Activated CD8-positive, alpha-beta memory T cell treated with anti-CD3 and anti-CD28 coated beads, Interleukin-2, amount 10 ng/mL, durations not matched to agents 7 days and 5 days (primary cell): Measurements from ENCODE around the gene ATG101. TPM values are rescaled to one million over a fixed set of nuclear protein-coding genes. Genes with fewer than 3 reads are reported as not detected.
A peak's percentile ranks its signal among the peaks of the same experiment; 100 is the strongest.

Source experiments
- ATAC-seq: fragments of 150-1000 bp; cut with Tn5 transposase; one replicate; pipeline ENCODE4 v1.10.0; 2021; ENCODE audit warnings: moderate library complexity
- CTCF ChIA-PET: fragments of 350-600 bp; sonication (Branson Sonifier 250); formaldehyde crosslinking; loops from one replicate; lab custom pipeline; 2021; ENCODE audit warnings: antibody characterized with exemption; lab: Charles Lee
- DNase-seq: peaks from one replicate; pipeline ENCODE4 v3.0.0-alpha.2; 2020
- H3K27ac Mint-ChIP-seq: one replicate; pipeline ENCODE4 v1.8.0; 2021; ENCODE audit warnings: mild to moderate bottlenecking, mixed read lengths
- H3K27me3 Mint-ChIP-seq: one replicate; pipeline ENCODE4 v1.8.0; 2021; ENCODE audit warnings: mixed read lengths
- H3K36me3 Mint-ChIP-seq: one replicate; pipeline ENCODE4 v1.8.0; 2021; ENCODE audit warnings: mild to moderate bottlenecking, mixed read lengths
- H3K4me1 Mint-ChIP-seq: one replicate; pipeline ENCODE4 v1.8.0; 2021; ENCODE audit warnings: mixed read lengths
- H3K4me3 Mint-ChIP-seq: one replicate; pipeline ENCODE4 v1.8.0; 2021; ENCODE audit warnings: mild to moderate bottlenecking, moderate library complexity, mixed read lengths
- H3K9me3 Mint-ChIP-seq: one replicate; pipeline ENCODE4 v1.8.0; 2022; ENCODE audit warnings: low read depth, mixed read lengths
- total RNA-seq, 2 experiments: library from RNA; stranded (reverse); gene quantifications; one replicate each; pipeline ENCODE4 v1.2.3, GENCODE V29; 2021

Gene ATG101
- total RNA-seq, 2 experiments from 2014 or later: 33.3 to 42.2 TPM

- ATAC-seq: no peak
- Mint-ChIP-seq H3K36me3 (no peaks in the 10 kb centered on the region), H3K27me3 (no peaks in the 10 kb centered on the region), H3K9me3 (no peaks in the 10 kb centered on the region), H3K4me1 (peaks cover 16% of the 10 kb centered on the region), H3K4me3 (no peak overlapping the region), H3K27ac (no peak overlapping the region)
- DNase-seq: no peak
- CTCF ChIA-PET: interaction anchor here (0.8 to 16.2 kb wide), 5 partner anchors 12 to 74 kb away, joined by 3 to 404 read pairs (median 4); partner anchors contain the start of gene NR4A1
Observed at GRCh38 chr12:52063082-52063924, 6.5 kb upstream of the ATG101 start.

GRCh38 chr12:52063981-52064649, 5.7 kb upstream of the ATG101 start:
- Mint-ChIP-seq H3K27ac (no peak overlapping the region), H3K4me3 (no peak overlapping the region), H3K36me3 (no peaks in the 10 kb centered on the region), H3K9me3 (no peaks in the 10 kb centered on the region), H3K4me1 (peaks cover 19% of the 10 kb centered on the region), H3K27me3 (no peaks in the 10 kb centered on the region)
- DNase-seq (no peak), ATAC-seq (no peak)
- CTCF ChIA-PET: interaction anchor here (0.8 to 16.2 kb wide), 3 partner anchors 9 to 36 kb away, joined by 4 to 404 read pairs (median 6); partner anchors contain the start of gene NR4A1

GRCh38 chr12:52066346-52067080, 3.3 kb upstream of the ATG101 start:
- CTCF ChIA-PET: interaction anchor here (1.6 to 16.2 kb wide), 2 partner anchors 39 to 55 kb away, joined by 5 to 404 read pairs; no protein-coding TSS in a partner anchor
- ATAC-seq (peak; percentile 7), DNase-seq (no peak)
- H3K9me3 Mint-ChIP-seq: no peaks in the 10 kb centered on the region
- no peak overlapping the region for H3K27ac Mint-ChIP-seq
- H3K36me3 Mint-ChIP-seq: peaks cover 1% of the 10 kb centered on the region
- peaks cover 39% of the 10 kb centered on the region for H3K4me1 Mint-ChIP-seq
- H3K4me3 Mint-ChIP-seq: no peak overlapping the region
- no peaks in the 10 kb centered on the region for H3K27me3 Mint-ChIP-seq

- Mint-ChIP-seq H3K36me3 (peaks cover 1% of the 10 kb centered on the region), H3K27me3 (no peaks in the 10 kb centered on the region), H3K9me3 (no peaks in the 10 kb centered on the region), H3K4me1 (peaks cover 43% of the 10 kb centered on the region), H3K4me3 (no peak overlapping the region), H3K27ac (no peak overlapping the region)
- DNase-seq (no peak), ATAC-seq (no peak)
- CTCF ChIA-PET: interaction anchor here (1.6 to 16.2 kb wide), 4 partner anchors 8 to 54 kb away, joined by 5 to 404 read pairs (median 17); partner anchors contain the start of gene NR4A1
Observed at GRCh38 chr12:52067081-52067374, 2.8 kb upstream of the ATG101 start.

- H3K4me1 Mint-ChIP-seq: peaks cover 62% of the 10 kb centered on the region
- no peaks in the 10 kb centered on the region for H3K9me3 Mint-ChIP-seq
- H3K36me3 Mint-ChIP-seq: peaks cover 17% of the 10 kb centered on the region
- CTCF ChIA-PET: interaction anchor here (0.7 to 16.2 kb wide), 13 partner anchors 9 to 77 kb away, joined by 3 to 404 read pairs (median 6); partner anchors contain the start of gene NR4A1
- peak overlapping the region; percentile 98 for H3K27ac Mint-ChIP-seq
- no peaks in the 10 kb centered on the region for H3K27me3 Mint-ChIP-seq
- H3K4me3 Mint-ChIP-seq: peak overlapping the region; percentile 95
- ATAC-seq (no peak), DNase-seq (no peak)
Observed at GRCh38 chr12:52070185-52070925, 577 bp downstream of the ATG101 start.

- Mint-ChIP-seq H3K27ac (peak overlapping the region; percentile 13), H3K9me3 (no peaks in the 10 kb centered on the region), H3K4me3 (no peak overlapping the region), H3K27me3 (no peaks in the 10 kb centered on the region), H3K36me3 (peaks cover 24% of the 10 kb centered on the region), H3K4me1 (peaks cover 46% of the 10 kb centered on the region)
- CTCF ChIA-PET: interaction anchor here (1.3 to 16.2 kb wide), 3 partner anchors 9 to 46 kb away, joined by 4 to 404 read pairs (median 78); no protein-coding TSS in a partner anchor
- ATAC-seq: no peak
- DNase-seq: no peak
Observed at GRCh38 chr12:52073531-52074381, 4.0 kb downstream of the ATG101 start.

- DNase-seq: no peak
- Mint-ChIP-seq H3K27ac (no peak overlapping the region), H3K9me3 (no peaks in the 10 kb centered on the region), H3K27me3 (no peaks in the 10 kb centered on the region), H3K4me3 (no peak overlapping the region), H3K4me1 (peaks cover 37% of the 10 kb centered on the region), H3K36me3 (peaks cover 23% of the 10 kb centered on the region)
- no peak for ATAC-seq
- CTCF ChIA-PET: interaction anchor here (1.2 to 15.9 kb wide), 2 partner anchors 36 to 49 kb away, joined by 3 to 410 read pairs; no protein-coding TSS in a partner anchor
Observed at GRCh38 chr12:52074971-52075724, 5.4 kb downstream of the ATG101 start.

GRCh38 chr12:52076811-52077210, 7.0 kb downstream of the ATG101 start:
- Mint-ChIP-seq H3K4me3 (no peak overlapping the region), H3K27me3 (no peaks in the 10 kb centered on the region), H3K4me1 (peaks cover 23% of the 10 kb centered on the region), H3K9me3 (no peaks in the 10 kb centered on the region), H3K36me3 (peaks cover 23% of the 10 kb centered on the region), H3K27ac (no peak overlapping the region)
- DNase-seq: no peak
- CTCF ChIA-PET: interaction anchor here (1.9 to 15.9 kb wide), 2 partner anchors 44 to 51 kb away, joined by 5 to 410 read pairs; no protein-coding TSS in a partner anchor
- ATAC-seq: no peak

- DNase-seq (no peak), ATAC-seq (no peak)
- Mint-ChIP-seq H3K4me1 (peaks cover 12% of the 10 kb centered on the region), H3K27me3 (no peaks in the 10 kb centered on the region), H3K27ac (no peak overlapping the region), H3K36me3 (peaks cover 16% of the 10 kb centered on the region), H3K9me3 (no peaks in the 10 kb centered on the region), H3K4me3 (no peak overlapping the region)
- CTCF ChIA-PET: interaction anchor here (2.4 to 15.9 kb wide), 2 partner anchors 42 to 53 kb away, joined by 5 to 410 read pairs; no protein-coding TSS in a partner anchor
Observed at GRCh38 chr12:52078276-52078675, 8.5 kb downstream of the ATG101 start.

- no peak within 1 kb of the TSS for H3K4me3 Mint-ChIP-seq
- no peak for ATAC-seq
- DNase-seq: no peak
- H3K27me3 Mint-ChIP-seq: no peaks in the 10 kb centered on the region
- H3K27ac Mint-ChIP-seq: no peak within 1 kb of the TSS
- H3K4me1 Mint-ChIP-seq: peaks cover 4% of the 10 kb centered on the region
- H3K36me3 Mint-ChIP-seq: peaks cover 7% of the 10 kb centered on the region
- H3K9me3 Mint-ChIP-seq: no peaks in the 10 kb centered on the region
- CTCF ChIA-PET: interaction anchor here (0.6 to 15.9 kb wide), 5 partner anchors 9 to 54 kb away, joined by 3 to 410 read pairs (median 11); partner anchors contain the start of gene ATG101
Observed at GRCh38 chr12:52079576-52080402, 10.0 kb downstream of the ATG101 start, which contains the start of gene SMIM41. Gene SMIM41 (plus strand): TSS chr12:52079704. CDS start chr12:52079780, 76 bp downstream.
